CD14-positive monocyte (primary cell): ENCODE measurements around the gene CCT4. TPM values are rescaled to one million over a fixed set of nuclear protein-coding genes. Genes with fewer than 3 reads are reported as not detected.

Experiments used
- DNase-seq, 3 donors: peaks; one replicate each; pipeline ENCODE4 v3.0.0-alpha.2; 2011 to 2022
- H2AFZ ChIP-seq: 2 replicates; pipeline ENCODE4 v1.6.0; 2012; ENCODE audit warnings: mild to moderate bottlenecking, low read depth, low read length, inconsistent platforms; ENCODE audit not compliant: insufficient read depth, poor library complexity, severe bottlenecking
- H3K27ac ChIP-seq, 2 donors: 1 replicate in 1 of 2; 2 replicates in 1 of 2; pipeline ENCODE4 v1.5.1; 2012 to 2013; ENCODE audit warnings: low read length in 2 of 2, control low read depth in 1 of 2, inconsistent platforms in 1 of 2, low read depth in 1 of 2, mild to moderate bottlenecking in 1 of 2
- H3K27me3 ChIP-seq, 2 donors: one replicate each; pipeline versions ENCODE4 v1.6.0 to v1.6.1; 2011 to 2013; ENCODE audit warnings: low read length in 2 of 2; ENCODE audit not compliant: control insufficient read depth in 2 of 2, insufficient read depth in 2 of 2
- H3K36me3 ChIP-seq, 2 donors: replicated peaks in 1 of 2; 1 replicate in 1 of 2; 2 replicates in 1 of 2; pipeline versions ENCODE4 v1.5.1 to v1.6.1; 2012 to 2013; ENCODE audit warnings: low read length in 2 of 2, control low read depth in 1 of 2, inconsistent platforms in 1 of 2, mild to moderate bottlenecking in 1 of 2; ENCODE audit not compliant: insufficient read depth in 2 of 2, control insufficient read depth in 1 of 2
- H3K4me1 ChIP-seq, 2 donors: 1 replicate in 1 of 2; 2 replicates in 1 of 2; pipeline versions ENCODE4 v1.5.1 to v1.6.1; 2012 to 2013; ENCODE audit warnings: low read length in 2 of 2, control low read depth in 1 of 2, inconsistent platforms in 1 of 2, mild to moderate bottlenecking in 1 of 2, moderate library complexity in 1 of 2; ENCODE audit not compliant: insufficient read depth in 2 of 2, control insufficient read depth in 1 of 2
- H3K4me2 ChIP-seq: replicated peaks from 2 replicates; pipeline ENCODE3; 2012; ENCODE audit warnings: low read length, moderate library complexity, mild to moderate bottlenecking; ENCODE audit not compliant: poor library complexity, severe bottlenecking; ENCODE audit errors: extremely low read depth
- H3K4me3 ChIP-seq, 3 experiments: fragments of 200-600 bp in 1 of 3; sonication (generic) in 1 of 3; replicated peaks in 1 of 3; 1 replicate in 2 of 3; 2 replicates in 1 of 3; pipeline ENCODE4 v1.5.1; 2011 to 2013; ENCODE audit warnings: low read length in 3 of 3, mild to moderate bottlenecking in 3 of 3, control low read depth in 2 of 3, low read depth in 2 of 3, inconsistent platforms in 1 of 3, moderate library complexity in 1 of 3
- H3K79me2 ChIP-seq: 2 replicates; pipeline ENCODE4 v1.6.0; 2012; ENCODE audit warnings: mild to moderate bottlenecking, control low read depth, inconsistent platforms, low read length, moderate library complexity; ENCODE audit not compliant: insufficient read depth
- H3K9ac ChIP-seq: 2 replicates; pipeline ENCODE4 v1.6.0; 2017; ENCODE audit warnings: low read length, mild to moderate bottlenecking; ENCODE audit not compliant: insufficient read depth, poor library complexity, severe bottlenecking
- H3K9me3 ChIP-seq, 2 donors: replicated peaks in 1 of 2; 1 replicate in 1 of 2; 2 replicates in 1 of 2; pipeline versions ENCODE4 v1.5.1 to v1.6.1; 2012 to 2013; ENCODE audit warnings: low read length in 2 of 2, control low read depth in 1 of 2; ENCODE audit not compliant: control insufficient read depth in 1 of 2, insufficient read depth in 1 of 2
- H4K20me1 ChIP-seq: 2 replicates; pipeline ENCODE4 v1.6.0; 2012; ENCODE audit warnings: mild to moderate bottlenecking, low read length, control low read depth, moderate library complexity; ENCODE audit not compliant: insufficient read depth
- H3K27ac Mint-ChIP-seq, 7 donors: one replicate each; pipeline ENCODE4 v1.8.0; 2020; ENCODE audit warnings: mild to moderate bottlenecking in 7 of 7, mixed read lengths in 7 of 7, moderate library complexity in 6 of 7, inconsistent platforms in 2 of 7
- H3K27me3 Mint-ChIP-seq, 3 donors: one replicate each; pipeline ENCODE4 v1.8.0; 2021 to 2022; ENCODE audit warnings: low read depth in 3 of 3, mild to moderate bottlenecking in 3 of 3, mixed read lengths in 3 of 3, moderate library complexity in 3 of 3, inconsistent platforms in 1 of 3
- H3K36me3 Mint-ChIP-seq, 2 donors: one replicate each; pipeline ENCODE4 v1.8.0; 2020; ENCODE audit warnings: mixed read lengths in 2 of 2, inconsistent platforms in 1 of 2, mild to moderate bottlenecking in 1 of 2
- H3K4me1 Mint-ChIP-seq: one replicate; pipeline ENCODE4 v1.8.0; 2020; ENCODE audit warnings: mild to moderate bottlenecking, mixed read lengths
- H3K4me3 Mint-ChIP-seq, 2 donors: one replicate each; pipeline ENCODE4 v1.8.0; 2020; ENCODE audit warnings: mild to moderate bottlenecking in 2 of 2, mixed read lengths in 2 of 2, moderate library complexity in 1 of 2
- H3K9me3 Mint-ChIP-seq, 7 donors: one replicate each; pipeline ENCODE4 v1.8.0; 2020 to 2022; ENCODE audit warnings: mixed read lengths in 7 of 7, mild to moderate bottlenecking in 6 of 7, moderate library complexity in 6 of 7, inconsistent platforms in 2 of 7
- WGBS: methylation state at CpG from one replicate; pipeline ENCODE4 v1.1.5; 2013; ENCODE audit warnings: missing lambda C conversion rate; ENCODE audit not compliant: insufficient coverage; 5-methylcytosine and 5-hydroxymethylcytosine counted together
- intact Hi-C, 2 donors: fragments of 100-400 bp; cut with micrococcal nuclease; formaldehyde crosslinking; loops; one replicate each; pipeline versions ENCODE4 v1.15.0 to v1.15.1; 2023
- polyA plus RNA-seq, 3 donors: library from polyadenylated mRNA; depleted of rRNA in 1 of 3; unstranded in 2 of 3; stranded (reverse) in 1 of 3; fragments of 300-500 nt in 2 of 3; fragments of >200 nt in 1 of 3; fragmentation: Illumina TruSeq in 2 of 3; gene quantifications; 1 replicate in 2 of 3; 2 replicates in 1 of 3; pipeline ENCODE4 v1.2.3, GENCODE V29; 2012 to 2021
- TF ChIP-seq, protein P1 (sequence below): fragments of 200-600 bp; IDR thresholded peaks from one replicate; pipeline ENCODE4 v1.8.0; 2022; ENCODE audit warnings: antibody characterized with exemption, mild to moderate bottlenecking

CCT4 gene
- polyA plus RNA-seq, 3 donors = 26.1 to 78.1 (median 73.1) TPM

DNA sequence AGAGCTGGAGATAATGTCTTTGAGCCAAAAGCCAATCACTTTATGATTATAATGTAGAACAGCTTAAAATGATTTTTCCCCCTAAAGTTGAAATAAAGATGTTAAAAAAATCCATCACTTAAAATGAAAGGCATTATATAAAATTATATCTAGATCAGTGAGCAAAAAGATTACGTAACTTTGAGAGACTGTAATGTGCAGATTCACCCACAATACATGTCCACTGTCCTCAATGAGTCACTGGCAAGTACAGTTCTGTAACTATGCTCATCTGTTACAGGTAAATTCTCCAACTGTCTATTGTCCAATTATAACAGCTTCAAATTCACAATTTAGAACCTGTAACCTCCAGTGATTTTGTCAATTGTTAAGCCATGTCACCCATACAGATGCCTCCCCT, 53.6 kb downstream of the CCT4 start:
- Histone ChIP-seq H3K4me1 (no peaks in the 10 kb centered on the region), H3K36me3 (no peaks in the 10 kb centered on the region), H2AFZ (no peak overlapping the region), H3K4me3 (no peak overlapping the region), H3K79me2 (no peaks in the 10 kb centered on the region), H3K4me2 (no peak overlapping the region), H4K20me1 (no peaks in the 10 kb centered on the region), H3K27ac (no peak overlapping the region), H3K27me3 (no peaks in the 10 kb centered on the region), H3K9ac (no peak overlapping the region), H3K9me3 (no peaks in the 10 kb centered on the region)
- no peaks in the 10 kb centered on the region for H3K36me3 Mint-ChIP-seq
- H3K27ac Mint-ChIP-seq = no peak overlapping the region
- no peak for DNase-seq
- H3K4me1 Mint-ChIP-seq = no peaks in the 10 kb centered on the region
- TF ChIP-seq, protein P1, sequence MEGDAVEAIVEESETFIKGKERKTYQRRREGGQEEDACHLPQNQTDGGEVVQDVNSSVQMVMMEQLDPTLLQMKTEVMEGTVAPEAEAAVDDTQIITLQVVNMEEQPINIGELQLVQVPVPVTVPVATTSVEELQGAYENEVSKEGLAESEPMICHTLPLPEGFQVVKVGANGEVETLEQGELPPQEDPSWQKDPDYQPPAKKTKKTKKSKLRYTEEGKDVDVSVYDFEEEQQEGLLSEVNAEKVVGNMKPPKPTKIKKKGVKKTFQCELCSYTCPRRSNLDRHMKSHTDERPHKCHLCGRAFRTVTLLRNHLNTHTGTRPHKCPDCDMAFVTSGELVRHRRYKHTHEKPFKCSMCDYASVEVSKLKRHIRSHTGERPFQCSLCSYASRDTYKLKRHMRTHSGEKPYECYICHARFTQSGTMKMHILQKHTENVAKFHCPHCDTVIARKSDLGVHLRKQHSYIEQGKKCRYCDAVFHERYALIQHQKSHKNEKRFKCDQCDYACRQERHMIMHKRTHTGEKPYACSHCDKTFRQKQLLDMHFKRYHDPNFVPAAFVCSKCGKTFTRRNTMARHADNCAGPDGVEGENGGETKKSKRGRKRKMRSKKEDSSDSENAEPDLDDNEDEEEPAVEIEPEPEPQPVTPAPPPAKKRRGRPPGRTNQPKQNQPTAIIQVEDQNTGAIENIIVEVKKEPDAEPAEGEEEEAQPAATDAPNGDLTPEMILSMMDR = no peak
- WGBS = no CpG with 5 or more reads among the region's 1 CpG
- H3K4me3 Mint-ChIP-seq = no peak overlapping the region
- H3K27me3 Mint-ChIP-seq = peaks cover 0 to 3% (median 0%) of the 10 kb centered on the region in 3 donors
- no peaks in the 10 kb centered on the region for H3K9me3 Mint-ChIP-seq
- intact Hi-C loops = no loop called here

DNA sequence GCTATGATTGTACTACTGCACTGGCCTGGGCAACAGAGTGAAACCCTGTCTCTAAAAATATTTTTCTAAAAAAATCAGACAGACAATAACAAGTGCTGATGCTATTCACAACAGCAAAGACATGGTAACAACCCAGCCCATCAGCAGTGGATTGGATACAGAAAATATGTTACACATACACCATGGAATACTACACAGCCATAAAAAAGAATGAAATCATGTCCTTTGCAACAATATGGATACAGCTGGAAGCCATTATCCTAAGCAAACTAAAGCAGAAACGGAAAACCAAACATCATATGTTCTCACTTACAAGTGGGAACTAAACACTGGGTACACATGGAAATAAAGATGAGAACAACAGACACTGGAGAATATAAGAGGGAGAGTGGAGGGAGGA, 54.5 kb downstream of the CCT4 start:
- Histone ChIP-seq H3K4me1 (no peaks in the 10 kb centered on the region), H3K79me2 (no peaks in the 10 kb centered on the region), H3K36me3 (no peaks in the 10 kb centered on the region), H4K20me1 (no peaks in the 10 kb centered on the region), H2AFZ (no peak overlapping the region), H3K27ac (no peak overlapping the region), H3K9me3 (no peaks in the 10 kb centered on the region), H3K4me3 (no peak overlapping the region), H3K27me3 (no peaks in the 10 kb centered on the region), H3K9ac (no peak overlapping the region), H3K4me2 (no peak overlapping the region)
- DNase-seq = no peak
- Mint-ChIP-seq H3K4me3 (no peak overlapping the region), H3K27ac (no peak overlapping the region), H3K27me3 (peaks cover 0 to 3% (median 0%) of the 10 kb centered on the region in 3 donors), H3K9me3 (no peaks in the 10 kb centered on the region), H3K36me3 (no peaks in the 10 kb centered on the region), H3K4me1 (no peaks in the 10 kb centered on the region)
- TF ChIP-seq, protein P1 = no peak
- intact Hi-C loops = no loop called here
- WGBS = no CpG with 5 or more reads among the region's 1 CpG
